Measurements from ENCODE around the gene TRAM1L1.

TRAM1L1 gene

GRCh38 chr4:117096462-117096861 lies 11.1 kb upstream of the TRAM1L1 start:
- no peaks in the 10 kb centered on the region for H3K9me2 ChIP-seq (ENCODE audit: low read depth, low read length)
- H3K36me3 ChIP-seq (ENCODE audit: insufficient read depth, low read length) = no peaks in the 10 kb centered on the region
- no peaks in the 10 kb centered on the region for H3K9me3 ChIP-seq (ENCODE audit: low read length)
- no peaks in the 10 kb centered on the region for H4K20me1 ChIP-seq (ENCODE audit: insufficient read depth, low read length)
- H2AFZ ChIP-seq (ENCODE audit: low read length) = no peak overlapping the region
- no peak overlapping the region for H3K4me2 ChIP-seq (ENCODE audit: low read length)
- H3K4me3 ChIP-seq (ENCODE audit: low read depth, low read length, poor library complexity, severe bottlenecking) = no peak overlapping the region
- H3K9ac ChIP-seq (ENCODE audit: low read length) = no peak overlapping the region
- H3K27me3 ChIP-seq (ENCODE audit: insufficient read depth, low read length) = no peaks in the 10 kb centered on the region
- no peak for TF ChIP-seq CTCF (IDR thresholded peaks at IDR 0.05; ENCODE audit: low read length)
- TF ChIP-seq EZH2 (IDR thresholded peaks at IDR 0.05; ENCODE audit: borderline replicate concordance, low read length) = no peak
- H3K4me1 ChIP-seq (ENCODE audit: insufficient read depth, low read length, severe bottlenecking) = no peaks in the 10 kb centered on the region
- no peak overlapping the region for H3K27ac ChIP-seq (ENCODE audit: low read depth, low read length, poor library complexity, severe bottlenecking)
- no peaks in the 10 kb centered on the region for H3K79me2 ChIP-seq (ENCODE audit: insufficient read depth, low read length)
- H3F3A ChIP-seq (ENCODE audit: insufficient read depth, low read length) = no peaks in the 10 kb centered on the region

GRCh38 chr4:117093571-117093970 lies 8.2 kb upstream of the TRAM1L1 start:
- Histone ChIP-seq H3K9me3 (ENCODE audit: low read length) (no peaks in the 10 kb centered on the region), H3K4me1 (ENCODE audit: insufficient read depth, low read length, severe bottlenecking) (no peaks in the 10 kb centered on the region), H3K27ac (ENCODE audit: low read depth, low read length, poor library complexity, severe bottlenecking) (no peak overlapping the region), H2AFZ (ENCODE audit: low read length) (no peak overlapping the region), H3K36me3 (ENCODE audit: insufficient read depth, low read length) (no peaks in the 10 kb centered on the region), H4K20me1 (ENCODE audit: insufficient read depth, low read length) (no peaks in the 10 kb centered on the region), H3K9me2 (ENCODE audit: low read depth, low read length) (no peaks in the 10 kb centered on the region), H3K9ac (ENCODE audit: low read length) (no peak overlapping the region), H3K4me2 (ENCODE audit: low read length) (no peak overlapping the region), H3K4me3 (ENCODE audit: low read depth, low read length, poor library complexity, severe bottlenecking) (no peak overlapping the region), H3K79me2 (ENCODE audit: insufficient read depth, low read length) (no peaks in the 10 kb centered on the region), H3K27me3 (ENCODE audit: insufficient read depth, low read length) (no peaks in the 10 kb centered on the region), H3F3A (ENCODE audit: insufficient read depth, low read length) (no peaks in the 10 kb centered on the region)
- TF ChIP-seq EZH2 (IDR thresholded peaks at IDR 0.05; ENCODE audit: borderline replicate concordance, low read length) (no peak), CTCF (IDR thresholded peaks at IDR 0.05; ENCODE audit: low read length) (no peak)

GRCh38 chr4:117077760-117078159 lies 7.6 kb downstream of the TRAM1L1 start:
- Histone ChIP-seq H3K27me3 (ENCODE audit: insufficient read depth, low read length) (no peaks in the 10 kb centered on the region), H4K20me1 (ENCODE audit: insufficient read depth, low read length) (no peaks in the 10 kb centered on the region), H3K36me3 (ENCODE audit: insufficient read depth, low read length) (no peaks in the 10 kb centered on the region), H3K4me2 (ENCODE audit: low read length) (no peak overlapping the region), H3K79me2 (ENCODE audit: insufficient read depth, low read length) (no peaks in the 10 kb centered on the region), H3K4me1 (ENCODE audit: insufficient read depth, low read length, severe bottlenecking) (no peaks in the 10 kb centered on the region), H3K9ac (ENCODE audit: low read length) (no peak overlapping the region), H3K9me2 (ENCODE audit: low read depth, low read length) (no peaks in the 10 kb centered on the region), H3K27ac (ENCODE audit: low read depth, low read length, poor library complexity, severe bottlenecking) (no peak overlapping the region), H3F3A (ENCODE audit: insufficient read depth, low read length) (no peaks in the 10 kb centered on the region), H3K4me3 (ENCODE audit: low read depth, low read length, poor library complexity, severe bottlenecking) (no peak overlapping the region), H2AFZ (ENCODE audit: low read length) (no peak overlapping the region), H3K9me3 (ENCODE audit: low read length) (no peaks in the 10 kb centered on the region)
- TF ChIP-seq EZH2 (IDR thresholded peaks at IDR 0.05; ENCODE audit: borderline replicate concordance, low read length) = no peak
- no peak for TF ChIP-seq CTCF (IDR thresholded peaks at IDR 0.05; ENCODE audit: low read length)
